Measurements from ENCODE around the gene CD93.

- TF ChIP-seq CTCF (IDR thresholded peaks at IDR 0.05) (no peak), POLR2A (IDR thresholded peaks at IDR 0.05) (no peak)
Measured at GRCh38 chr20:23097636-23098580, 11.8 kb upstream of the CD93 start.

All from upper lobe of left lung (tissue), 4 donors.